ENCODE data around the gene WDR5B. TPM values are rescaled to one million over a fixed set of nuclear protein-coding genes. Genes with fewer than 3 reads are reported as not detected.

WDR5B gene
- total RNA-seq, 1 experiment from 2014 or later: 10.9 TPM

DNA sequence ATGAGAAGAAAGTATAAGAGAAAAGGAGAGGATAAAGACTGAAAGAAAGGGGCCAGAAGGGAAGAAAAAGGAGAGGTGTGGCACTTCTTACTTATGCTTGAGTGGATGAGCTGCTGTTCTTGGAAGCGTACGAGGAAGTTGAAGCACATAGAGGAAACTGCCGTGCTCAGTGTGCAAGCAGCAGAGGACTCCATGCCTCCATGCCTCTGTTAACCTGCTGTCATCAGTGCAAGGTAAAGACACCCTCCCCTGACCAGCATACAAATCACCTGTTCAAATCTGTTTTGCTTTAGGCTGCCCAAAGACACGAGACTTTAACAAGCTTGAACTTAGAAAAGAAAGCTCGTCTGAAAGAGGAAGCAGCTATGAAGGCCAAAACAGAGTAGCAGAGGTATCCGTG lies 6.4 kb downstream of the WDR5B start:
- no peak for DNase-seq (ENCODE audit: low spot score)

DNA sequence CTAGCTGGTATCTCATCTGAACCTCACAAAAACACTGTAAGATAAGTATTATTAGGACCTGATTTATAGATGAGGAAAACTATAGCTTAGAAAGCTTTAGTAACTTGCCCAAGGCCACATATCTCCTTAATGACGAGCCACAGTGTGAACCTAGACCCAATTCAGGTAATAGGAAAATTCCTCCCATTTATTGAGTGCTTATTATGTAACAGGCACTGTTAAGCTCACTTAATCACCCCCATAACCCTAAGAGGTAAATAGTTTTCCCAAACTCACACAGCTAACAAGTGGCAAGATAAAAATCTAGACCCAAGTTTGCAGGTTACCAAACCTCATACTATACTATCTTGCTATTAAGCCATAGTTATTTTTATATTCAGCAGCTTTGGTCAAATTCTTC lies 7.9 kb downstream of the WDR5B start:
- no peak for DNase-seq (ENCODE audit: low spot score)

DNA sequence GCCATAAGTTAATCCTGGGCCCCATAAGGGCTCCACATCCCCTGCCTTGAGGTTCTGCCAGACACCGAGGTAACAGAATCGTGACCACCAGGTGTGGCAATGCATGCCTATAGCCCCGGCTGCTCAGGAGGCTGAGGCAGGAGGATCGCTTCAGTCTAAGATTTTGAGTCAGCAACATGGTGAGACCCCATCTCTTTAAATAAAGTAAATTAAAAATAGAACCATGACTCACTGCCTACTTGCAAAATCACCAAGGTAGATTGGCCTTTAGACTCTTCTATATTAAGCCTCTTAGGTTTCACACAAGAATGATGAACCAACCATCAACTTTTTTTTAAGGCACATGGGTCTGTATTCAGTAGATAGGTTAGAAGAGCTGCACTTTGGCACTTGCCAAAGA lies 9.7 kb downstream of the WDR5B start:
- DNase-seq (ENCODE audit: low spot score): no peak

DNA sequence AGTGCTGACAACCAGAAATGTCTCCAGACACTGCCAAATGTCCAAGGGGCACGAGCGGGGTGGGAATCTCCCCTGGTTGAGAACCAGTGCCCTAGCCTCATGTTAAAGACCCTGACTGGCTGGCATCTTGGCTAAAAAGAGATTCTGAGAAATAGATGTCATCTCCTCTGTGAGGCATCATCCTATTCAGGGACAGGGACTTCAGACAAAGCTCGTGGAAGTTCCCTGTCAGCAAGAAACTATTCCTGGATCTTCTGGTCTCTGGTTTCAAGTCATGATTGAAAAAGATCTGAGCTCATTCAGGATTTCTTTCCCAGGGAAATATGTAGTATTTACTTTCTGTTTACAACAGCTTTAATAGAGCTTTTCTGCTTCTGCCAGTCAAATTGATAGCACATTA lies 10.8 kb downstream of the WDR5B start:
- DNase-seq (ENCODE audit: low spot score): no peak

DNA sequence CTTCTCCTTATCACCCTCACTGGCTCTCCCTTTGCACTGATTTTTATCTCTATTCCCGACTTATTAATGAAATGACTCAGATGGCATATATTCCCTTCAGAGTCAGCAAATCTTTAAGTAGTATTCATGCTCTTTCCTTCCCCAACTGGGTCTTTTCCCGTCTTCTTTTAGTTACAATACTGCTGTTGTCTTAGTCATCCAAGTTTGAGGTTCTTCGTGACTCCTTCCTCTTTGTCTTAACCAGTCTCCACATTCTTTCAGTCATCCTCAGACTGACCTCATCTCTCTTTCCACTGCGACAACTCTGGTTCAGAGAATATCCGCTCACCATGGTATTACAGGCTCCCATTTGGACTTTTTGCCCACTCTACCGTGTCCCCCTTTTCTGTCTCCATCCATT lies 12.4 kb downstream of the WDR5B start:
- no peak for DNase-seq (ENCODE audit: low spot score)

DNA sequence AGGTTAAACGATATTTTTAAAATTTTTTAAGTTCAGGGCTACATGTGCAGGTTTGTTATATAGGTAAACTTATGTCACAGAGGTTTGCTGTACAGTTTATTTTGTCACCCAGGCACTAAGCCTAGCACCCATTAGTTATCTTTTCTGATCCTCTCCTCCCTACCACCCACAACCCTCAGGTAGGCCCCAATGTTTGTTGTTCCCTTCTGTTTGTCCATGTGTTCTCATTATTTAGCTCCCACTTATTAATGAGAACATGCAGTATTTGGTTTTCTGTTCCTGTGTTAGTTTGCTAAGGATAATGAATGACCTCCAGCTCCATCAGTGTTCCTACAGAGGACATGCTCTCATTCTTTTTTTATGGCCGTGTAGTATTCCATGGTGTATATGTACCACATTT lies 16.9 kb downstream of the WDR5B start:
- DNase-seq (ENCODE audit: low spot score): no peak

DNA sequence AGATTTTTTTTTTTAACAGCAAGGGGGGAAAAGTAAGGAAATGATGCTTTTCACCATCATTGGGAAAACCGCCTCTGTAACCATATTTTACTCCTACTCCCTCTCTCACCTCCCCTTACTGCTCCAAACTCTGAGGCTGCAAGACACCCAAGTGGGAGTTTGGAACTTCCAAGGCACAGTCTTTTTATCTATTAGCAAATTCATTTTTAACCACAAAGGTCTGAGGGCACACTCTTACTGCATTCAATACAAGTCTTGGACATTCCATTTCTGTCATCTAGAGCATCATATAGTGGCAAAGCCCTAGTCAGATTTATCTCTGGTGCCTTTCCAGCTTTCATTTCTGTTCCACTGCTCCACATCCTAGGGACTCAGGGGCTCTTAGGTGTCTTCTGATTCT lies 18.7 kb downstream of the WDR5B start:
- DNase-seq (ENCODE audit: low spot score): no peak

DNA sequence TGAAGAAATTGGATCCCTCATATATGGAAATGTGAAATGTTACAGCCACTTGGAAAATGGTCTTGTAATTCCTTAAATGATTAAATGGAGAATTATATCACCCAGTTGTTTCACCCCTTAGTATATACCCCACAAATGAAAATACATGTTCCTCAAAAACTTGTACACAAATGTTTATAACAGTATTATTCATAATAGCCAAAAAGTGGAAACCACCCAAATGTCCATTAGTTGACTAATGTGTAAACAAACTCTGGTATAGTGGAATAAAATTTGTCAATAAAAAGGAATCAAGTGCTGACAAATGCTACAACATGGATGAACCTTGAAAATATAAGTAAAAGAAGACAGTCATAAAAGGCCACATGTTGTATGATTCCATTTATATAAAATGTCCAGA lies 19.4 kb downstream of the WDR5B start:
- no peak for DNase-seq (ENCODE audit: low spot score)

DNA sequence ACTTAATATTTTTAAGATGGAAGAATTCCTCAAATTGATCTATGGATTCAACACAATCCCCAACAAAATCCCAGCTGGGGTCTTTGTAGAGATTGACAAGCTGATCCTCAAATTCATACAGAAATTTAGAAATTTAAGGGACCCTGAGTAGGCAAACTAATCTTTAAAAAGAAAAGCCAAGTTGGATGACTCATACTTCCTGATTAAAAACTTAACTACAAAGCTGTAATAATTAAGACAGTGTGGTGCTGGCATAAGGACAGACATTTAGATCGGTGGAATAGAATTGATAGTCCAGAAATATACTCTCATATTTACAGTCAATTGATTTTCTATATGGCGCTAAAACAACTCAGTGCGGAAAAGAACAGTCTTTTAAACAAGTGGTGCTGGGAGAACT lies 20.3 kb downstream of the WDR5B start:
- DNase-seq (ENCODE audit: low spot score): no peak

DNA sequence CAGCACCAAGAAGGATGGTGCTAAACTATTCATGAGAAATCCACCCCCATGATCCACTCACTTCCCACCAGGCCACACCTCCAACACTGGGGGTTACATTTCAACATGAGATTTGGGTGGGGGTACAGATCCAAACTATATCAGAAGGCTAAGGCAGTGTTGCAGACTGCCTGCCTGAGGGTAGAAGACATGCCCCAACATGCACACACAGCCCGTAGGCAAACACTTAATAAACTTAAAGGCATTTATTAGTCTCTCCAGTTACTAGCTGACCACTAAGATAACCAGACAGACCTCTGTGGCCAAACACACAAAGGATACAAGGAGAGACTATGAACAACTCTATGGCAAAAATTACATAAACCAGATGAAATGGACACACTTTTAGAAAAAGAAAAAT lies 21.7 kb downstream of the WDR5B start:
- DNase-seq (ENCODE audit: low spot score): no peak

DNA sequence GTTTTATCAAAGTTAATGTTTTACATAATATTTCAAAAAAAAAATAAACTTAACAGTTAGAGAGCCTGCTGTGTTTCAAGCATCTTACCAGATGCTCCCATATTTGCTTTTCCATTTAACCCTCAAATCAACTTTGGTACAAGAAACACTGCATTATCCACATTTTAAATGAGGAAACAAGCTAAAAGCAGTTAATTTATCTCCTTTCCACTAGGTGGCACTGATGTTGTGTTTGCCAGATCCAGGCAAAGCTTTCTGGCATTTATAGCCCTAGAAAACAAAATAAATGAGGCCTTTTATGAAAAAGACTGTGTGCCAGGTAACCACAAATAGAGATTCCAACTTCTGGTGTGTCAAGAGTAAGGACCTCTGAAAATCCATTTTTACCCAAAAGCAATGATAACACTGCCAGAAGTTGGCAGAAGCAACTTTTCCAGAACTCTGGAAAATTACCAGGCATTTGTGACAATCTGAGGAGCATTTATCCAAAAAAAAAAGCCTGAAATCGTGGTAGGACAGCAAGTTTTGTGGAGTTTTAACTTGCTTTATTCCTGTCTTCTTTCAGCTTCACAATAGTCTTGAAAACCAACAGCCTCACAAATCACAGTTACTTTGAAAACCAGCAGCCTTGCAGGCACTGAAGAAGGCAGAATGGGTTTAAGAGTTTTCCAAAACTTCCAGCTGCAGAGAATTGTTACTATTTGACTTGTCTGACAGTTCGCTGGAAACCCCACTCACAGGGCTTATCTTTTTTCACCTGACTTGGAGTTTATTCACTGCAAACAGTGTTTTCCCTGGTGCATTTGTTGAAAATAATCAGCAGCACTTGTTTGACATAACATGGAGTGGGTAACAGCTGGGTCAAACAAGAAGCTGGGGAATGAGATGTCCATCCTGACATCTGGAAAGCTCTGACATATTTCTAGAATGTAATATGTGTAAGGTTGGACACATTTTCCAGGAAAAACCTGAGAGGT lies 22.7 kb downstream of the WDR5B start:
- DNase-seq (ENCODE audit: low spot score): peak; percentile 73

DNA sequence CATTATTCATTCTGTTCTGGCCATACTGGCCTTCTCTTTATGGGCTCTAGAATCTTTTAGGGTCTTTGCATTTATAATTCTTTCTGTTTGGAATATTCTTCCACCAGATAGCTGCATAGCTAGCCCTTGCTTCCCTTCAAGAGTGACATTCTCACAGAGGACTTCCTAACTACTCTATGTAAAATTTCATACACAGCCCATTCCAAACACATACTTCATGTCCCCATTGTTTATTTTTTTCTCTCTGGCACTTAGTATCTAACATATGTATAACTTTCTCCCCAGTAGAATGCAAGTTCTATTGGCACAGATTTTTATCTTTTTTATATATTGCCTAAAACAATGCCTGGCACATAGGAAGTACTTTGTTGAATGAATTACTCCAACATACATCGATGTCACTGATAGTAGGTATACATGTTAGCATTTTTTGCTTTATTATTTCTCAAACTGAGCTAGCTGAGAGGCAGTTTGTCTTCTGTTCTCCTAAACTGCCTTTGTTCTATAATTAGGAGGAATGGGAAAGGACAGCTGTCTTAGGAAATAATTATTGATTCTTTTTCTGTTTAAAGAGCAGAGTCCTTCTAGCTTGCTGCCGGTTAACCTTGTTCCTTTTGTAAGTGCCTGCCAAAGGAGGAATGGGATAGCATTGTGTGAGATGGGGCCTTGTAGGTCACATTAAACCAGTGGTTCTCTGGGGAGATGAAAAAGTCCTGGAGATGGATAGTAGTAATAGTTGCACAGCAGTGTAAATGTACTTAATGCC lies 24.0 kb downstream of the WDR5B start:
- DNase-seq (ENCODE audit: low spot score): no peak

DNA sequence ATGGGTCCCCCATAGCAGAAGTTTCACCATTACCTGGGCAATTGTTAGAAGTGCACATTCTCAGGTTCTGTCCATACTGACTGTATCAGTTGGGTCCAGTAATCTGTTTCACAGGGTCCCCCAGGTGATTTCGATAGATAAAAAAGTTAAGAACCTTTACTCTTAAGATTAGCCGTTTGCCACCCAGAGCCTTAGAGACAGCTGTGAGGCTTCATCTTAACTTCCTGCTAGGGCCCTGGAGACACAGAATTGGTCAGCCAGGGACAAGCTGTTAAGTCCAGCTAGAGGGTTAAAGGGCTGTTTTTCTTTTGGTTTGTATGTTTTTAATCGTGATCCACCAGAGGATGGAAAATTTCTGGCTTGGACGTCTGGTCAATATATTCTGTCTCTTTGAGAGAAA lies 25.2 kb downstream of the WDR5B start:
- no peak for DNase-seq (ENCODE audit: low spot score)

DNA sequence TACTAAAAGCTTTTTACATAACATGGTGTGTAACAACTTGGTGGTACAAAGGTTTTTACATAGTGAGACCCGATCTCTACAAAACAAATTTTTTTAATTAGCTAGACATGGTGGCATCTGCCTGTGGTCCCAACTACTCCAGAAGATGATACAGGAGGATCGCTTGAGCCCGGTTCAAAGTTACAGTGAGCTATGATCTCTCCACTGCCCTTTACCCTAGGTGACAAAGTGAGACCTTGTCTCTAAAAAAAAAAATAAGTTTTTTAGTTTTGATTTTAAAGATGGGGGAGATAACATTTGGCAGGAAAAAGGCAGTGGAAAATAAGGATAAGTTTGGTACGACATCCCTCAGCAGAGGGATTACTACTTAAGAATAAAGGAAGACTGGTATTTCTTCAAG lies 26.0 kb downstream of the WDR5B start:
- DNase-seq (ENCODE audit: low spot score): no peak

DNA sequence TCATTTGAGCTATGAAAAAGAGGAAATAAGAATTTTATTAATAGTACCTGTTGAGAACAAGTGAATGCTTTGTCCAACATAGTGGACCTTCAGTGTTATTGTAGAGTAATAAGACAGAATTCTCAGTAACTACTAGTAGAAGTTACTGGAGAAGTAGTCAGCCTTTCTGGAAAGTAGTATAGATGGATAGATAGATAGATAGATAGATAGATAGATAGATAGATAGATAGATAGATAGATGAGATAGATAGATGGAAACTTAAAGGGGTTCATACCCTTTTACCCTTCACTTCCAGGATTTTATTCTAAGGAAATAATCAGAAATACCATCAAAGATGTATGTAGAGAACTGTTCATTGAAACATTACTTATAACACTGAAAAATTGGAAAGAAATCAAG lies 26.7 kb downstream of the WDR5B start:
- no peak for DNase-seq (ENCODE audit: low spot score)

DNA sequence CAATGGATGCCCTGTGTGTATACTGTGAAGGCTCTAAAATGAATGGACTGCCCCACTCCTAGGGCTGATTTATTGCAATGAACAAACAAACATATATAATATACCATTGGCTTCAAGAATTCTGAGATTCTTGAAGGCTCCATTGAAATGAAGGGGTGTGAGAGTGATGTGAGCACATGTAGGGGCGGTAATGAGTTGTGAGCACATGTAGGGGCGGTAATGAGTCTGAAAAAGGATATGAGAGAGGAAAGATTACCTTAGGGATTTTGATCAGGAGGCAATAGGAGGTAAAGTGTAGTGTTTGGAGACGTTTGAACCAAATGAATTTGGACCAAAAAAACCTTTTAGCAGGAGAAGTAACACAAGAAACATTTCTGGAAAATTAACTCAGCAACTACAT lies 28.2 kb downstream of the WDR5B start:
- DNase-seq (ENCODE audit: low spot score): no peak

DNA sequence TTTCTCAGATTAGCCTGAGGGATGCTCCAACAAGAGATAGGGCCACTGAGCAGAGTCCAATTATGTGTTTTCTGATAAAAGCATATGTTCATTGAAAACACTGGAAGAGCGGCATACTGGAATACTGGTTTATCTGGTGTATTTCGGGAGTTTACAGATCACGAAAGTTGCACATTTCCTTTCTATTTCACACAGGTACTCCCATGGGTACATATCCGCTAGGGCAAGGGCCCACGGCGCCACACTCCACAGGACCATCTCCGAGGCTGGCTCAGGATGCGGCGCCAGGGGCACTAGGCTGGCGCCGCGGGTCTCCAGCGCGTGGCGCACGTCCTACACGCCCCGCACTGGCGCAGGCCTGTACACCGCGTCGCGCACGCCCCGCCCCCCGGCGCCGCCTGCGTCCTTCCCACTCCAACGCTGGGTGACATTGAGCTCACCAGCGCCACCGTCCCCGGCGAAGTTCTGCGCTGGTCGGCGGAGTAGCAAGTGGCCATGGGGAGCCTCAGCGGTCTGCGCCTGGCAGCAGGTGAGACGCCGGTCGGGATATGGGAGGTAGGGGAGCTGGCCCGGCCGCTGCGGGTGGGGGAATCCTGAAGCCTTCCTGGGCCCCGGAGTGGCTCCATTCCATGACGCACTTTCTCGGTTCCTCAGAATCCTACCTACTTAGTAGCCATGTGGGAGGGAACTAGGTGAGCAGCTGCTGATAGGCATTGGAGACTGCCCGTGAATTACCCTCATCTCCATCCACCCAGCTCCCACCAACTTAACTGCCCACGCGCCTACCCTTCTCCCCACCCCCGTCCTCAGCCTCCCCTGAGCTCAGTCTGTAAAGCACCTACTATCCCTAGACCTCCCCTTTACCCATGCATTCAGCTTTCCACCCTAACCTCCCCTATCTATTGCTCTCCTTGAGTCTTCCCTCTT lies 31.8 kb downstream of the WDR5B start, which contains the start of gene FAM162A:
Gene FAM162A (plus strand): TSS at position 412 of the 927 bp plus-strand sequence. CDS start 84 bp downstream, at position 496.
- peak; percentile 94 for DNase-seq (ENCODE audit: low spot score)

DNA sequence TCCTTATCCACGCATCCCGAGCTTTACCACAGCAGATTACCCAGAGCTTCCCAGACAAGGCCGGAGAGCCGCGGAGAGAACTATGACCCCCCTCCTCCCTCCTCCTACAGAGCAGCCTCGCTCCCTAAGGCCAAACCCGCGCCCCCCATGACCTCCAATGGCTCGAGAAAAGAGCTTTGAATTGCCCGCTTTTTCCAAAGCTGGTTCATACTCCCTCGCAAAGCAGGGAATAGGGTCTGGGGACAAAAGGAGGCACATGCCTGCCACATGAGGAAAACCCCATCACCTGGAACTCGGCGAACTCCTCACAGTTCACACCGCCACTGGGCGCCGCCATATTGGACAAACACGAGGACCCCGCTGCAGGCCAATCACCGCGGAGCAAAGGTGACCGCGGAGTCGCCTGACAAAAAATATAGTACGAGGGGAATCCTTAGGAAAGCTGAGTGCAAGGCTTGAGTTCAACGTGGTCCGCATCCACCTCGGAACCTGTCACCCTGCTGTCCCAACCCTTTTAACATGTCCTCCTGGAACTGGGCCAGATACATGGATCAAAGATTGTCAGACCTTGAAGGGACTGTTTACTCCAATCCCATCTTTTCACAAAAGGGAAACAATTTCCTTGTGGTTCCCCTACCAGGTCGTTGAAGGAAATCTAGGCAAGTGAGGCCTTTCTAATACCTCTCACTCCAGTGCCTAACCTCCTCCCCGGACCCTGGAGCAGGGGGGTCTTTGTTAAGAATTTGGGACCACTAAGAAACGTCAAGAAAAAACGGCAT lies 32.8 kb downstream of the WDR5B start, which contains the start of gene MIX23:
Gene MIX23 (minus strand): TSS at position 344 of the 779 bp plus-strand sequence. CDS start 7 bp downstream, at position 337.
- DNase-seq (ENCODE audit: low spot score): peak; percentile 82

DNA sequence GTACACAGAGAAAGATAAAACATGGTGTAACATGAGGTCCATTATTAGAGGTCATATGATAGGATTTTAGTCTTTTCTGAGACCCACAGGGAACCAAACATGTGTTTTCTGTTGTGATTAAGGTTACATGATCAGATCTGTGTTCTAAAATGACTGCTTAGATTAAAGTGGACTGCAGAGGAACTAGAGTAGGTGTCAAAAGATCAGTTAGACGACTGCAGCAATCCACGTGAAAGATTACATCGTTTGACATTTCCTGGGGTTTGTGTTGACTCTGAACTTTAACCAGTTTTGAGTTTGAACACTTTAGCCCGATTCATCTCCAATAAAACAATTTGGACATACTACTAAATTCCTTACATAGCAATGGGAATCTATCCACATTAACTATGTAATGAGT lies 37.9 kb downstream of the WDR5B start:
- no peak for DNase-seq (ENCODE audit: low spot score)

DNA sequence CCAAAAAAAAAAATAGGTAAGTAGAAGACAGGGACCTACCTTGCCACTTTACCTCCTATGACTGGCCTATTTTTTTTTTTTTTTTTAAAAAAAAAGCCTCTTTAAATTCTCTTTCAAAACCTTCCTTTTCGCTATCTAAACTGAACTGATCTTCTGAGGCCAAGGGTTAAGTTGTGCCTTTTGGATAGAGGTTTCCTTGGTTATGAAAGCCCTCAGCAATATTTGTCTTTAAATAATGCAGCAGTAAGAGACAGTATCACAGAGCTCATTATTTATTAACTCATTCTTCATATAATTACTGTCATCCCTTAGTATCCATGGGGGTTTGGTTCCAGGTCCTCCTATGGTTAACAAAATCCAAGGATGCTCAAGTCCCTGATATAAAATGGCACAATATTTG lies 41.8 kb downstream of the WDR5B start:
- DNase-seq (ENCODE audit: low spot score): no peak

DNA sequence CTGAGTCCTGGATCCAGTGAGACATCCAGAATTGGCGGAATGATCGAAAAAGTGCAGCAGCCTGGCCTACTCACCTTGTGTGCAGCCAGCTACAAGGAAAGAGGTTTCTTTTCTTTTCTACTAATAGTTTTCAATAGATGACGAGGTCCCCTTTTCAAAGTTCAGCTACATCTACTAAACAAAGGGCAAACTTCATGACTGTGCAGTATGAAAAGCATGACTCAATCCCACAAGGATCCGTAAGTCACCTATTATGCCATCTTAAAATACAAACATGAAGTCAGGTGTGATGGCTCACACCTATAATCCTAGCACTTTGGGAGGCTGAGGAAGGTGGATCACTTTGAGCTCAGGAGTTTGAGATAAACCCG lies 49.5 kb downstream of the WDR5B start:
- DNase-seq (ENCODE audit: low spot score): no peak
